ENCODE data around the gene ARFGAP3.

Gene ARFGAP3

GRCh38 chr22:42883121-42883520 is 26.0 kb upstream of the ARFGAP3 start:
- DNase-seq, result no peak

GRCh38 chr22:42881982-42882656 is 25.0 kb upstream of the ARFGAP3 start:
- no peak for DNase-seq

- DNase-seq, result no peak
Measured at GRCh38 chr22:42881298-42881697, 24.2 kb upstream of the ARFGAP3 start.

GRCh38 chr22:42880815-42881214 is 23.7 kb upstream of the ARFGAP3 start:
- no peak for DNase-seq

DNA sequence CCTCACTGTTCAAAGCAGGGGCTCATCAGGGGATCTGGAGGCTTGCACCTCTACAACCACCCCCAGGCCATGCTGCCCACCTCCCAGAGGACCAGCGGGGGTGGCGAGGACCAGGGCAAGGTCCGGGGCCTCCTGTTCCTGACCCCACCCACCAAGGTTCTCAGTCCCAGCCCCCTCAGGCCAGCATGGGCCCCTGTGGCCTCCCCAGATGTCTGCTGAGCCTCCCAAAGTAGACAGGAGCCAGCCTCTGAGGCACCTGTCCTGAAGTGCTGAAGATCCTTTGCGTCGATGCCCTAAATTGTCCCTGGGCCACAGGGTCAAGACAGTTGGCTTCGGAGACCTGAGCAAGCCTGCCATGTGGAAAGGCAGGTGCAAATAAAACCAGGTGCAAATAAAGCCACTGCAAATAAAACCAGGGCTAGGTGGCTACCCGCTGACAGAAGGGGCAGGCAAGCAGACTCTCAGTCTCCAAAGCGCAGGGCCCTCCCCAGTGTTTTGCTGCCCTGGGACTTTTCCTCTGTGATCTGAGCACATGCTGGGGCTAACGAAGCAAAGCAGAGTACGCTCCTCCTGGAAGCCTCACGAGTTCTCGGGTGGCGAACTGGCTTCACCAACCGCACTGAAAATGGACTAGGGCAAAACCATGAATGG is 22.4 kb upstream of the ARFGAP3 start:
- DNase-seq, result no peak

GRCh38 chr22:42878561-42879305 is 21.7 kb upstream of the ARFGAP3 start:
- no peak for DNase-seq

DNA sequence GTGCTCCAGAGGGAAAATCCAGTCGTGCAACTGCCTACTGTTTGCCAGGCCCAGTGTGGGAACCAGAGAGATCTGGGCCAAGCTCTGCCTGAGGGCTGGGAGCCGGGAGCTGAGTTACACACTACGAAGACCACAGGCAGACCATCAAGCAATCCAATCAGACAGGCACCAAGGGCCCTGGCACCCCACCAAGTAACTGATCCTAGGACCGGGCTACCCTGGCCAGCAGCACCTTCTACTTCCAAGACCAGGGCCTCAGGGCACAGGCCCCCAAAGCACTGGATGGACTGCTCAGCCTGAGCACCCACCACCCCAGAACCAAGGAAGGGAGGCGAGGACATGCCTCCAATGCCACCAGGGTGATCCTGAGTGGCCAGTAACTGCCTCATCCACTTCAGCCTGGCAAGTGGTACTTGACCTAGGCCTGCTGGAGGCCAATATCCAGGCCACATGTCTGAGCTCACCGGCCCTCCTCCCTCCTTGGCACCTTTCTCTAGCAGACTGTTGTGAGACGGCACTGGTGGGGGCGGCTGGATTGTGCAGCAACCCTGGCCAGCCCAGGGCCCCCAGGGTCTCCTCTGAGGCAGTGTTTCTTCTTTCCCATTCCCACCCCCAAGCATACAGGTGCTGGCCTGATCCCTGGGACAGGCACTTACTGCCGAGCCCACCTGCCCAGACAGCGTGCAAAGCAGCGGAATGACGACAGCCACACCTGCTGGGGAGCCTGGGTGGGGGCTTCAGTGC is 20.7 kb upstream of the ARFGAP3 start:
- DNase-seq, result no peak

DNA sequence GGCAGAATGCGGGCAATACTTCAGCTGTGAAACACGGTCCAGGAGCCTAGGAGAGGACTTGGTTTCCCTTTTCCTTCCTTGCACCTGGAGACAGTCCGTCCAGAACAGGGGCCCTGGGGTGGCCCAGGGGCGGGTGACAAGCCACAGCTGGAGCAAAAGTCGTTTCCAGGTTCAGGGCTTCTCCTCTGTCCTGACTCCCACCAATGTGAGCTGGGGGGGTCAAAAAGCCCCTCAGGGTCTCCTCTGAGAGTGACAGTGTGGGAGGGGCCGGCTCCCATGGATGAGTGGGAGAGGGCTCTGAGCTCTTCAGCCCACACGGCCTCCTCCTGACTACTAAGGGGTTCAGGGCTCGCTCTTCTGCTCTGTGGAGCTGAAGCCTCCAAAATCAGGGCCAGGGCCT is 20.1 kb upstream of the ARFGAP3 start:
- no peak for DNase-seq

- DNase-seq, result no peak
Measured at GRCh38 chr22:42876041-42876440, 19.0 kb upstream of the ARFGAP3 start.

DNA sequence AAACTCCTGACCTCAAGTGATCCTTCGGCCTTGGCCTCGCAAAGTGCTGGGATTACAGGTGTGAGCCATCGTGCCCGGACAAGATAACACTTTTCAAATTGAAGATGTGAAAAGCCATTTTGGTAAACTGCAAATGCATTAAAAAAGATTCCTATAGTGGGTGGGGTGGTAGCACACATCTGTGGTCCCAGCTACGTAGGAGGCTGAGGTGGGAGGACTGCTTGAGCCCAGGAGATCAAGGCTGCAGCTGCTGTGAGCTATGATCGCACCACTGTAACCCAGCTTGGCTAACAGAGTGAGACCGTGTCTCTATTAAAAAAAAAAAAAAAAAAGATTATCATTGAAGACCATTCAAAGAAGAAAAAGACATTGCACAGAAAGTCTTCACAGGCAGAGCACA is 16.9 kb upstream of the ARFGAP3 start:
- DNase-seq, result no peak

GRCh38 chr22:42873356-42873755 is 16.3 kb upstream of the ARFGAP3 start:
- DNase-seq, result no peak

DNA sequence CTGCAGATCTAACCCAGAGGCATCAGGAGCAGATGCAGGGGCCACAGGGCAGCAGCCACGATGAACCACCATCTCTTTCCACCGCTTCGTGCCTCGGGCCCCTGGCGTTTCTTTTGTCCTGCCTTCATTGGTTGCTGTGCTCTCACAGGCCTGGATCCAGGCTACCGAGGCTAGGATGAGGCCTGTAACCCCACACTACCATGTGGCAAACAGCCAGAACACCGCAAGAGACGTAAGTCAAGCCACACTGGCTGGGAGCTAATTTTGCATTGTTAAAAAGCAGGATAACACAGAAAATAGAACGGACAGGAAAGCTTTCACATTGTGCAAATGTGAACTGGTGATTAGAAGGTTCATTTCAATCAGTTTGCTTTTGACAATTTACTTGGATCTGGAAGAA is 15.7 kb upstream of the ARFGAP3 start:
- no peak for DNase-seq

- no peak for DNase-seq
Measured at GRCh38 chr22:42871146-42872050, 14.3 kb upstream of the ARFGAP3 start.

GRCh38 chr22:42869888-42870480 is 12.9 kb upstream of the ARFGAP3 start:
- DNase-seq, result no peak

- DNase-seq, result no peak
Measured at GRCh38 chr22:42869463-42869862, 12.4 kb upstream of the ARFGAP3 start.

GRCh38 chr22:42868751-42869251 is 11.7 kb upstream of the ARFGAP3 start:
- DNase-seq, result no peak

DNA sequence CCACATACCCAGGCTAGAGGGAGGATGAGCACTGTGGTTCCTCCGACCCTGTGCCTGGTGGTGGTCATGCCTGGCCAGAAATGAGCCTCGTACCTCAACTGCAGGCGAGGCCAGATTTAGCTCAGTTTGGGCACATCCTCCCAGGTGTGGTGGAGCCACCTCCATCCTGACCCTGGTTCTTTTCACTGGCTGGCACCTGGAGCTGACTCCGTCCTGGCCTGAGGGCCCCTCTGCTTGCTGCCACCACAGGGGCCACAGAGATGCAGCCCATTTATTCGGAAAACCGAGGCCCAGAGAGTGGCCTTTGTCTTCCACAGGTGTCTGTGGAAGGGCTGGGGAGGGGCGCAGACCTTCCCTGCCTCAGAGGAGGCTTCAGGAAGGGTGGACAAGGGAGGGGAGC is 9.0 kb upstream of the ARFGAP3 start:
- DNase-seq, result no peak

DNA sequence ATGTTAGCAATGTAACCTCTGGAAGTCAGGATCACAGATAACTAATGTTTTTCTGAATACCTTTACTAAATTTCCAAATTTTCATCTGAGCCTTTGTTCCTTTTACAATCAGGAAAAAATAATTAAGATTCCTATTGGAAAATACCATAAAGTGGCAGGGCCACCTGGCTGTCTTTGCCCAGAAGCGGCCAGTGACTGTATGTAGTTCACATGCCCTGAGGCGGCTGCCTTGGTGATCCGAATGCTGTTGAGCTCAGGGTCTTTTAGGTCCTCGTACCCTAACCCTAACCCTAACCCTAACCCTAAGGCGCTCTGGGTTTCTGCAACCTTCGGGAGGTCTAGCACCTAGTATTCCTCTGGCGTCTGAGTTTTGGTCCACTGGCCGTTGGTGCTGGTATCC is 8.5 kb upstream of the ARFGAP3 start:
- DNase-seq, result no peak

GRCh38 chr22:42863349-42863961 is 6.4 kb upstream of the ARFGAP3 start:
- no peak for DNase-seq

- DNase-seq, result no peak
Measured at GRCh38 chr22:42862045-42862734, 5.1 kb upstream of the ARFGAP3 start.

DNA sequence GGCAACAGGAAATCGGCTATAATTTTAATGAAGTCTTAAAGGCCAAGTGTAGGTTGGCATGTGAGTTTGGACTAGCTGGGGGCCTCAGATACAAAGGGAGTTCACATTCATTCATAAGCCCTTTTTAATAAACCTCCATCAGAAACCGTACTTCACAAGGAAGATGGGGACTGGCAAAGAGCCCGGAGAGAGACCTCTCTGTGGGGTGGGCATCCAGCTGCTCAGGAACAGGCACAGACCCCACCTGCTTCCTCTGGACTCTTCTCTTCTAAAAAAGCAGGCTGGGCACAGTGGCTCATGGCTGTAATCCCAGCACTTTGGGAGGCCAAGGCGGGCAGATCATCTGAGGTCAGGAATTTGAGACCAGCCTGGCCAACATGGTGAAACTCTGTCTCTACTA is 3.9 kb upstream of the ARFGAP3 start:
- DNase-seq, result no peak

Data from NCI-H524 treated with DMSO at 0.1 percent for 48 hours (cell line).